Loucy (cell line): ENCODE data around the gene KDM4B.

Experiments used
- H2AFZ ChIP-seq: fragments of 200-600 bp; sonication (generic); 2 replicates; pipeline ENCODE4 v1.6.0; 2016; ENCODE audit warnings: antibody characterized with exemption, mild to moderate bottlenecking, low read length, moderate library complexity
- H3F3A ChIP-seq: fragments of 200-600 bp; 2 replicates; pipeline ENCODE4 v1.6.0; 2016; ENCODE audit warnings: antibody characterized with exemption, low read depth, mild to moderate bottlenecking
- H3K27me3 ChIP-seq: fragments of 200-600 bp; sonication (generic); 2 replicates; pipeline ENCODE4 v1.6.1; 2014; ENCODE audit warnings: low read length, mild to moderate bottlenecking; ENCODE audit not compliant: insufficient read depth, poor library complexity, severe bottlenecking
- H3K36me3 ChIP-seq: fragments of 200-600 bp; sonication (generic); 2 replicates; pipeline ENCODE4 v1.6.1; 2016; ENCODE audit warnings: low read length; ENCODE audit not compliant: insufficient read depth
- H3K4me1 ChIP-seq: fragments of 200-600 bp; sonication (generic); 2 replicates; pipeline ENCODE4 v1.5.1; 2014; ENCODE audit warnings: low read length, mild to moderate bottlenecking; ENCODE audit not compliant: insufficient read depth, poor library complexity, severe bottlenecking
- H3K4me2 ChIP-seq: fragments of 200-600 bp; sonication (generic); 2 replicates; pipeline ENCODE4 v1.6.0; 2014; ENCODE audit warnings: antibody characterized with exemption, low read length, low read depth, mild to moderate bottlenecking; ENCODE audit not compliant: poor library complexity, severe bottlenecking
- H3K4me3 ChIP-seq: fragments of 200-600 bp; sonication (generic); 2 replicates; pipeline ENCODE4 v1.5.1; 2014; ENCODE audit warnings: low read length, mild to moderate bottlenecking, mixed read lengths; ENCODE audit not compliant: poor library complexity, severe bottlenecking
- H3K79me2 ChIP-seq: fragments of 200-600 bp; sonication (generic); 2 replicates; pipeline ENCODE4 v1.6.1; 2014; ENCODE audit warnings: low read length; ENCODE audit not compliant: insufficient read depth
- H3K9ac ChIP-seq: fragments of 200-600 bp; sonication (generic); 2 replicates; pipeline ENCODE4 v1.6.0; 2014; ENCODE audit warnings: mild to moderate bottlenecking, low read depth, low read length, moderate library complexity; ENCODE audit not compliant: poor library complexity, severe bottlenecking
- H3K9me2 ChIP-seq: fragments of 200-600 bp; sonication (generic); replicated peaks from 2 replicates; pipeline ENCODE4 v1.6.1; 2016; ENCODE audit warnings: low read depth, low read length, mixed read lengths
- H3K9me3 ChIP-seq: fragments of 200-600 bp; sonication (generic); 2 replicates; pipeline ENCODE4 v1.6.1; 2014; ENCODE audit warnings: mild to moderate bottlenecking, antibody characterized with exemption, low read length, low read depth; ENCODE audit not compliant: insufficient read depth
- H4K20me1 ChIP-seq: fragments of 200-600 bp; sonication (generic); 2 replicates; pipeline ENCODE4 v1.6.0; 2014; ENCODE audit warnings: antibody characterized with exemption, low read length, mild to moderate bottlenecking; ENCODE audit not compliant: insufficient read depth, poor library complexity, severe bottlenecking
- CTCF ChIP-seq: fragments of 200-600 bp; sonication (generic); conservative IDR thresholded peaks from 2 replicates; pipeline ENCODE4 v1.5.1; 2014; ENCODE audit warnings: mild to moderate bottlenecking, antibody characterized with exemption, low read length
- EZH2phosphoT487 ChIP-seq: fragments of 200-600 bp; IDR thresholded peaks from 2 replicates; pipeline ENCODE4 v1.6.1; 2018; ENCODE audit warnings: antibody characterized with exemption, mild to moderate bottlenecking, moderate library complexity, borderline replicate concordance

Gene KDM4B

GRCh38 chr19:4965061-4965460 lies 3.9 kb upstream of the KDM4B start:
- Histone ChIP-seq H2AFZ (no peak overlapping the region), H3K9ac (no peak overlapping the region), H3K79me2 (peaks cover 8% of the 10 kb centered on the region), H4K20me1 (peaks cover 6% of the 10 kb centered on the region), H3K9me2 (no peaks in the 10 kb centered on the region), H3K4me2 (no peak overlapping the region), H3K36me3 (peaks cover 9% of the 10 kb centered on the region), H3K9me3 (no peaks in the 10 kb centered on the region), H3F3A (0 out of 2 replicates have a peak, but pooled peaks cover 2% of the 10 kb centered on the region), H3K4me3 (no peak overlapping the region), H3K4me1 (peaks cover 13% of the 10 kb centered on the region), H3K27me3 (no peaks in the 10 kb centered on the region)
- TF ChIP-seq CTCF (no peak), EZH2phosphoT487 (no peak)

- Histone ChIP-seq H3K79me2 (peaks cover 24% of the 10 kb centered on the region), H3K36me3 (peaks cover 9% of the 10 kb centered on the region), H3K9me2 (no peaks in the 10 kb centered on the region), H3K4me1 (peaks cover 19% of the 10 kb centered on the region), H3K9me3 (no peaks in the 10 kb centered on the region), H3K27me3 (no peaks in the 10 kb centered on the region), H2AFZ (no peak overlapping the region), H4K20me1 (peaks cover 22% of the 10 kb centered on the region), H3K9ac (no peak overlapping the region), H3F3A (0 out of 2 replicates have a peak, but pooled peaks cover 2% of the 10 kb centered on the region), H3K4me2 (no peak overlapping the region), H3K4me3 (no peak overlapping the region)
- TF ChIP-seq EZH2phosphoT487 = no peak
- no peak for TF ChIP-seq CTCF
Measured at GRCh38 chr19:4966591-4966990, 2.3 kb upstream of the KDM4B start.

GRCh38 chr19:4967738-4968461 lies 1.0 kb upstream of the KDM4B start:
- peaks cover 37% of the 10 kb centered on the region for H3K79me2 ChIP-seq
- H3K4me1 ChIP-seq = peaks cover 29% of the 10 kb centered on the region
- H3K9me3 ChIP-seq = no peaks in the 10 kb centered on the region
- no peaks in the 10 kb centered on the region for H3K27me3 ChIP-seq
- peak overlapping the region; percentile 75 for H3K4me2 ChIP-seq
- TF ChIP-seq EZH2phosphoT487 = no peak
- no peak for TF ChIP-seq CTCF
- H3K9me2 ChIP-seq = no peaks in the 10 kb centered on the region
- peak overlapping the region; percentile 69 for H3K4me3 ChIP-seq
- H3K36me3 ChIP-seq = no peaks in the 10 kb centered on the region
- peak overlapping the region; percentile 75 for H3K9ac ChIP-seq
- peaks cover 35% of the 10 kb centered on the region for H4K20me1 ChIP-seq
- H3F3A ChIP-seq = 0 out of 2 replicates have a peak, but pooled peaks cover 2% of the 10 kb centered on the region
- peak overlapping the region; percentile 87 for H2AFZ ChIP-seq
